ENCODE measurements around the gene PRRC2A.

PRRC2A gene

DNA sequence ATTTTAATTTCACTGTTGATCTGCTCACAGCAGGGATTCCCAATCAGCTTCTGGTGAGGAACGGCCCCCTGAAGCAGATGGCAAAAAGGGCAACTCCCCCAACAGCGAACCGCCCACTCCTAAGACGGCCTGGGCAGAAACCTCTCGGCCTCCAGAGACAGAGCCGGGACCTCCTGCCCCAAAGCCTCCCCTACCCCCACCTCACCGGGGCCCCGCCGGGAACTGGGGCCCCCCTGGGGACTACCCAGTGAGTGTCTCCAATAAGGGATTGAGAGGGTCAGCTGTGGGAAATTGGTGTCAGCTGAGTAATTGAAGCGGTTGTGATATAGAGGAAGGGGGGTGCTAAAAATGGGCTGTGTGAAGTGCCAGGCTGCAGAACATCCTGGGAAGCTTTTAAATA is 6.4 kb downstream of the PRRC2A start:
- DNase-seq (ENCODE audit: low spot score), result no peak

DNA sequence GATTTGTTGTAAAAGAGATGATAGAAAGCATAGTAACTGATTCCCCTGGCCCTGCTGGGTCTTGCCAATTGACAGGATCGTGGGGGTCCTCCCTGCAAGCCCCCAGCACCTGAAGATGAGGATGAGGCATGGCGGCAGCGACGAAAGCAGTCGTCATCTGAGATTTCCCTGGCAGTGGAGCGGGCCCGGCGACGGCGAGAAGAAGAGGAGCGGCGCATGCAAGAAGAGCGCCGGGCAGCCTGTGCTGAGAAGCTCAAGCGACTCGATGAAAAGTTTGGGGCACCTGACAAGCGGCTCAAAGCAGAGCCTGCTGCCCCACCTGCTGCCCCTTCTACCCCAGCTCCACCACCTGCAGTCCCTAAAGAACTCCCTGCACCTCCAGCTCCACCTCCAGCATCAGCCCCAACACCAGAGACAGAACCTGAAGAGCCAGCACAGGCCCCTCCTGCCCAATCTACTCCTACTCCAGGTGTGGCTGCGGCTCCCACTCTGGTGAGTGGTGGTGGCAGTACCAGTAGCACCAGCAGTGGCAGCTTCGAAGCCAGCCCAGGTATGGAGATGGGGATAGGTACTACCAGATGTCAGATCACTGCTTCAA is 7.3 kb downstream of the PRRC2A start:
- DNase-seq (ENCODE audit: low spot score), result no peak

DNA sequence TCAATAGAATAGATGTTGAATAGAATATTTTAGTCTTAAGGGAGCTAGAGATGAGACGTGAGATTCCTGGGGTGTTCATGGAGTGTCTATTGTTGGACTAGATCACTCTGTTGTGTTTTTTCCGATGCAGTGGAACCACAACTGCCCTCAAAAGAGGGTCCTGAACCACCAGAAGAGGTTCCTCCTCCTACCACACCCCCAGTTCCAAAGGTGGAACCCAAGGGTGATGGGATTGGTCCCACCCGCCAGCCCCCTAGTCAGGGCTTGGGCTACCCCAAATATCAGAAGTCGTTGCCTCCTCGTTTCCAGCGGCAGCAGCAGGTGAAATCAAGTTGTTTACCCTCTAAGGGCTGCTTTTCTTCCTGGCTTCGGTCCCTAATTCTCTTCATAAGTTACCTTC is 8.5 kb downstream of the PRRC2A start:
- no peak for DNase-seq (ENCODE audit: low spot score)

DNA sequence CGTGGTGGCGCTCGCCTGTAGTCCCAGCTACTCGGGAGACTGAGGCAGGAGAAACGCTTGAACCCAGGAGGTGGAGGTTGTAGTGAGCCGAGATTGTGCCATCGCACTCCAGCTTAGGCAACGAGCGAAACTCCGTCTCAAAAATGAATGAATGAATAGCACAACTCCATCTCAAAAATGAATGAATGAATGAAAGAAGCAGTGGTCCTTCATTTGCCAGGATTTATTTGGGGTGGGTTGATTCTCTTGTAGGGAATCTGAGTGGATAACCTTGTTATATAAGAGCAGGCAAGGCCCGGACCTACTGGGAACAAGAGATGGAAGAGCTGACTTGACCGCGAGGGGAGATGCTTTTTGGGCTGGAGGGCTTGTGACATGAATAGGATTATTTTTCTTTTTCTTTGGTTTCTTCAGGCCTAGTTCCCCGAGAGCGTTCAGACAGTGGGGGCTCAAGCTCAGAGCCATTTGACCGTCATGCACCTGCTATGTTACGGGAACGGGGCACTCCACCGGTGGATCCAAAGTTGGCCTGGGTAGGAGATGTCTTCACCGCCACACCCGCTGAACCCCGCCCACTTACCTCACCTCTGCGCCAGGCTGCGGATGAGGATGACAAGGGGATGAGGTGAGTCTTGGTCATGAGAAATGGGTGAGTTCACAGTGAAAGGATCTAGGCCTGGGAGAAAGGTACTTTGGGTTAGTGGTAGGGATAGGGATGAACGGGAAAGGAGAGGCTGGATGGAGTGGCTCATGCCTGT is 9.8 kb downstream of the PRRC2A start:
- no peak for DNase-seq (ENCODE audit: low spot score)

DNA sequence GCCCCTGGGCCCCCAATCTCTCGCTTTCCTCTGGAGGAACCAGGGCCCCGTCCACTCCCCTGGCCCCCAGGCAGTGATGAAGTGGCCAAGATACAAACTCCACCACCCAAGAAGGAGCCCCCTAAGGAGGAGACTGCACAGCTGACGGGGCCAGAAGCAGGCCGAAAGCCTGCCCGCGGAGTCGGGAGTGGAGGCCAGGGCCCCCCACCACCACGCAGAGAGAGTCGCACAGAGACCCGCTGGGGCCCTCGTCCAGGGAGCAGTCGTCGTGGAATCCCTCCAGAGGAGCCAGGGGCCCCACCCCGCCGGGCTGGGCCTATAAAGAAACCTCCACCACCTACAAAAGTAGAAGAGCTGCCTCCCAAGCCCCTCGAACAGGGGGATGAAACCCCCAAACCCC is 10.7 kb downstream of the PRRC2A start:
- DNase-seq (ENCODE audit: low spot score), result no peak

DNA sequence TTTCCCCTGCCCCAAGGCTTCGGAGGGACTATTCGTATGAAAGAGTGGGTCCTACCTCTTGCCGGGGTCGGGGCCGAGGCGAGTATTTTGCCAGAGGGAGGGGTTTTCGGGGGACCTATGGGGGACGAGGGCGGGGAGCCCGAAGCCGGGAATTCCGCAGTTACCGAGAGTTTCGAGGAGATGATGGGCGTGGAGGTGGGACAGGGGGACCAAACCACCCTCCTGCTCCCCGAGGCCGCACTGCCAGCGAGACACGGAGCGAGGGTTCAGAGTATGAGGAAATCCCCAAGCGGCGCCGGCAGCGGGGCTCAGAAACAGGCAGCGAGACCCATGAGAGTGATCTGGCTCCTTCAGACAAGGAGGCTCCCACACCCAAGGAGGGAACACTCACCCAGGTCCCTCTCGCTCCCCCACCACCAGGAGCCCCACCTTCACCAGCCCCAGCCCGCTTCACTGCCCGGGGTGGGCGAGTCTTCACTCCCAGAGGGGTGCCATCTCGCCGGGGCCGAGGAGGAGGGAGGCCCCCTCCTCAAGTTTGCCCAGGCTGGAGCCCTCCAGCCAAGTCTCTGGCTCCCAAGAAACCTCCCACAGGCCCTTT is 11.3 kb downstream of the PRRC2A start:
- peak; percentile 50 for DNase-seq (ENCODE audit: low spot score)

DNA sequence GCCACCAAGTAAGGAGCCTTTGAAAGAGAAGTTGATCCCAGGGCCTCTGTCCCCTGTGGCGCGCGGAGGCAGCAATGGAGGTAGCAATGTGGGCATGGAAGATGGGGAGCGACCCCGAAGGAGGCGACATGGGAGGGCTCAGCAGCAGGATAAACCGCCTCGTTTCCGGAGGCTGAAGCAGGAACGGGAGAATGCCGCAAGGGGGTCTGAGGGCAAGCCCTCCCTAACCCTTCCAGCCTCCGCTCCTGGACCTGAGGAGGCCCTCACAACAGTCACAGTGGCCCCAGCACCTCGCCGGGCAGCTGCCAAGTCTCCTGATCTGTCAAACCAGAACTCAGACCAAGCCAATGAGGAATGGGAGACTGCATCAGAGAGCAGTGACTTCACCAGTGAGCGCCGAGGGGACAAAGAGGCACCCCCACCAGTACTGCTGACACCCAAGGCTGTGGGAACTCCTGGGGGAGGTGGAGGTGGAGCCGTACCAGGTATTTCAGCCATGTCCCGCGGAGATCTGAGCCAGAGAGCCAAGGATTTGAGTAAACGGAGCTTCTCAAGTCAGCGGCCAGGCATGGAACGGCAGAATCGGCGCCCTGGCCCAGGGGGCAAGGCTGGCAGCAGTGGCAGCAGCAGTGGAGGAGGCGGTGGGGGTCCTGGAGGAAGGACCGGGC is 11.9 kb downstream of the PRRC2A start:
- DNase-seq (ENCODE audit: low spot score), result no peak

DNA sequence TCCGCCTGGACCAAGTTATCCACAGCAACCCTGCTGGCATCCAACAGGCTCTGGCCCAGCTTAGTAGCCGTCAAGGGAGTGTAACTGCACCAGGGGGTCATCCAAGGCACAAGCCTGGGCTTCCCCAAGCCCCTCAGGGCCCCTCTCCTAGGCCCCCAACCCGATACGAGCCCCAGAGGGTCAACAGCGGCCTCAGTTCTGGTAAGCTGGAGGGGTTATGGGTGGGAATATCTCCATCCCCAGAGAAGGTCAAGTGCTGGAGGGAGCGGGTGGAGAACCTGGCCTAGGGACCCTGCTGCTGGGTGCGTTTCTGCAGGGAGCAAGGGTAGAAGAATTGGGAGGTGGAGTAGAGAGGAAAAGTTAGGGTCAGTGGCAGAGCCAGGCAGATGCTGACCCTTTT is 12.9 kb downstream of the PRRC2A start:
- DNase-seq (ENCODE audit: low spot score), result no peak

DNA sequence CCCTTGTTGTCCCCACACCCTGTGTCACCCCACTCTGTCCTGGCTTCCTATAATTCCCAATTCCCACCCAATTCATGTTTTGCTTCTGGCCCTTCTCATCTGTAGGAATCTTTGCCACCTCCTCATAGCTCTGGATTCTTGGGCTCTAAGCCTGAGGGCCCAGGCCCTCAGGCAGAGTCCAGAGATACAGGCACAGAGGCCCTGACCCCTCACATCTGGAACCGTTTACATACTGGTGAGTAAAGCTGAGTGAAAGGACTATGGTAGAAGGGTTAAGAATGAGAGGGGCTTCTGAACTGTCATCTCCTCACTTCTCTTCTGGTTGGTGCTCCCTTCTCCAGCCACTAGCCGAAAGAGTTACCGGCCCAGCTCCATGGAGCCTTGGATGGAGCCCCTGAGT is 13.6 kb downstream of the PRRC2A start:
- no peak for DNase-seq (ENCODE audit: low spot score)

DNA sequence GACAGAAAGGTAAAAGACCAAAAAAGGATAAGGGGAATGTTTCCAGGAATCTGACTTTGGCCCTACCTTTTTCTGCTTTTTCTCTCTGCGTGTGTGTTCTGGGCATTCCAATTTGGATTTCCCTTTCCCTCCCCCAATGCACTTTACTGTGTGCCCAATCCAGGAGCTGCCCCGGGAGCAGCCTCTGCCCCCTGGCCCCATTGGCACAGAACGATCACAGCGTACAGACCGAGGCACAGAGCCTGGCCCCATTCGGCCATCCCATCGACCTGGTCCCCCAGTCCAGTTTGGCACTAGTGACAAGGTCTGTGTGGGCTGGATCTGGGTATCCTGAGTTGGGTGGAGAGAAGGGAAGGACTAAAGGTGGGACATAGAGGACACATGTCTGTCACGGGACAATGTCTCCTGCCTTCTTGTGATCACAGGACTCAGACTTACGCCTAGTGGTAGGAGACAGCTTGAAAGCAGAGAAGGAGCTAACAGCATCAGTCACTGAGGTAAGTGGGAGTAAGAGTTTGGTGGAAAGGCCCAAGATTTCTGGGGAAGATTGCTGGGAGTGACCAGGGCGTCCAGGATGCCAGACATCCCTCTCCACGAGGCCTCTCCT is 14.6 kb downstream of the PRRC2A start:
- DNase-seq (ENCODE audit: low spot score), result no peak

DNA sequence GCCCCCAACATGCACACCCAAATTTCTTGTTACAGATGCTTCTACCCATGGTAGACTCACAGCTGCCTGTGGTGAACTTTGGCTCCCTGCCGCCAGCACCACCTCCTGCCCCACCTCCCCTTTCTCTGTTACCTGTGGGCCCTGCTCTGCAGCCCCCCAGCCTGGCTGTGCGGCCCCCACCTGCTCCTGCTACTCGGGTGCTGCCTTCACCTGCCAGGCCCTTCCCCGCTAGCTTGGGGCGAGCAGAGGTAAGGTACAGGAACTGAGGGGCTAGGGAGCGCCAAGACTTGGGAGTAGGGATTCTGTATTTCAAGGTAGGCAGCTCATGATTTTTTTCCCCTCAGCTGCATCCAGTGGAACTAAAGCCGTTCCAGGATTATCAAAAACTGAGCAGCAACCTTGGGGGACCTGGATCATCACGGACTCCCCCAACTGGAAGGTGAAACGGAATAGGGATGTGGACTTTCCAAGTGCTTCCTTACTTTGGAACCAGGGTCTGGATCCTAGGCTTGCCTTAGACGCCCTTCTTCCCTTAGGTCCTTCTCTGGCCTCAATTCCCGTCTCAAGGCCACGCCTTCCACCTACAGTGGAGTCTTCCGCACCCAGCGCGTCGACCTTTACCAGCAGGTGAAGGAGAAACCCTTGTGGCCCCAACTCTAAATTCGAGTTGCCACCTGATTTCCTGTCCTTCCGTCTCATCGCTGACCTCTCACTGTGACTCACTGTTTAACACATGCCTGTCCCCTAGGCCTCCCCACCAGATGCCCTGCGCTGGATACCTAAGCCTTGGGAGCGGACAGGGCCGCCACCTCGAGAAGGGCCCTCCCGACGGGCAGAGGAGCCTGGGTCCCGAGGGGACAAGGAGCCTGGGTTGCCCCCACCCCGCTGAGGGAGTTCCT is 16.4 kb downstream of the PRRC2A start:
- DNase-seq (ENCODE audit: low spot score), result no peak

DNA sequence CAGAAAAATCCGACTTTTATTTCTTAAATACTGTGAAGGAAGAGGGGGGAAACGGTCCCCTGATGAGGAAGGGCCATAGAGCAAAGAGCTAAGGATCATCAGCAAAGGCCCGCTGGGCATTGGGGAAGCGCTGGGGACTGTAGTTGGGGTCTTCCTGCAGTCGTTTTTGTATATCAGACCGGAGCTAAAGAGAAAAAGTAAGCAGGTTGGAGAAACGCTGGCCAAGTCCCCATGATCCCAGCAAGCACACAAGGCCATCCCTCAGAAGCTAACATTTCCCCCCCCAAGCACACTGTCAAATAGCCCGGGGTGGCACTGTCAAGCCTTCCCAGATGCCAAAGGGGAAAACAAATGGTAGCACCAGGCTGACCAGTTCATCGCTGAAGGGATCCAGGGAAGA is 18.5 kb downstream of the PRRC2A start:
- no peak for DNase-seq (ENCODE audit: low spot score)

DNA sequence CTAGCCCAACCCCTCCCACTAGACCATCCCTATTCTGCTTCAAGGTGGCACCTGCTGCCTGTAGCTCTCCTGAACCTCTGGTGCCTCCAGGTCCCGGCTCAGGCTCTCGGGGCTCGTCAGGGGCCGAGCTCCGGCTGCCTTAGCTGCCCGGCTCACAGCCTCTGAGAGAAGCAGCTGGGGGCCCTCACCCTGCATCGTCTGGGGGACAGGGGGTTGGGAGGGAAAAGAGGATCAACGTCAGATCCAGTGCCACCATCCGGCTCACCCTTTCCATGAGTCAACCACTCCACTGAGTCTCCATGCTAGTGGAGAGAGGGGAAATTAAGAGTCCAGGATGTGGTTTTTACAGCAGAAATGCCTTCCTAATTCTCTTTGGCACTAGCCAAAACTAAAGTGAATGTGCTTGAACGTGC is 18.9 kb downstream of the PRRC2A start:
- no peak for DNase-seq (ENCODE audit: low spot score)

DNA sequence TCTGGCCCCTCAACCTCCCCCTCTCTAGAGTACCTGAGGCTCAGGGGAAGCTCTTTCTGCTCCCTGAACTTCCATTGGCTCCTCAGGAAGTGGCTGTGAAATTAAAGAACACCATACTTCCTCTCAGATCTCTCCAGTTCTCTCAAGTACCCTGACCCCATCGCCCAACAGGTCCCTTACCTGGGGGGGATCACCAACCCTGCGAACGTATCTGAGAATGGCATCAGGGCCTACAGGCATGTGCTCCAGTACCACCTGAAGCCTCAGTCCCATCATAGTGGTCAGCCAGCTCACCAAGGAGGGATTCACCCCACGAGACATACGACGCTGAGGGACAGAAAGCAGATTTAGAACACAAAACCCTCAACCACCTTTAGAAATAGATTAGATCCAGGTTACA is 20.1 kb downstream of the PRRC2A start:
- DNase-seq (ENCODE audit: low spot score), result no peak

DNA sequence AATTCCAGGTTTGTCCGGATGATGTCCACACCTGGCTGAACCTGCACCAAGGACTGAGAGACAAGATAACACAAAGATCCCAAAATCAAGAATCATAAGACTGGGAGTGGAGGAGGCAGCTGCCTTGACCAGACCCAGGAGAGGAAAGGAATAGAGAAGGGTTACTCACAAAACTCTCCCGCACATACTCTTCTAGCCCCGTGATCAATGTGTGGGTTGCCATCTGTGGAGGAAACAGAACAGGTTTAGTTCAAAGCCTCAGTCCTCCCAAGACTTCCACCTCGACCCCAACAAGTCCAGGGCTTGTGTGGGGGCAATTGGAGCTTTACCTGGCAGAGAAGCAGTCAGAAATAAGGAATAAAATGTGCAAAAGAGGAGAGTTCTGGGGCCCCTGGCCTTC is 20.9 kb downstream of the PRRC2A start:
- no peak for DNase-seq (ENCODE audit: low spot score)

DNA sequence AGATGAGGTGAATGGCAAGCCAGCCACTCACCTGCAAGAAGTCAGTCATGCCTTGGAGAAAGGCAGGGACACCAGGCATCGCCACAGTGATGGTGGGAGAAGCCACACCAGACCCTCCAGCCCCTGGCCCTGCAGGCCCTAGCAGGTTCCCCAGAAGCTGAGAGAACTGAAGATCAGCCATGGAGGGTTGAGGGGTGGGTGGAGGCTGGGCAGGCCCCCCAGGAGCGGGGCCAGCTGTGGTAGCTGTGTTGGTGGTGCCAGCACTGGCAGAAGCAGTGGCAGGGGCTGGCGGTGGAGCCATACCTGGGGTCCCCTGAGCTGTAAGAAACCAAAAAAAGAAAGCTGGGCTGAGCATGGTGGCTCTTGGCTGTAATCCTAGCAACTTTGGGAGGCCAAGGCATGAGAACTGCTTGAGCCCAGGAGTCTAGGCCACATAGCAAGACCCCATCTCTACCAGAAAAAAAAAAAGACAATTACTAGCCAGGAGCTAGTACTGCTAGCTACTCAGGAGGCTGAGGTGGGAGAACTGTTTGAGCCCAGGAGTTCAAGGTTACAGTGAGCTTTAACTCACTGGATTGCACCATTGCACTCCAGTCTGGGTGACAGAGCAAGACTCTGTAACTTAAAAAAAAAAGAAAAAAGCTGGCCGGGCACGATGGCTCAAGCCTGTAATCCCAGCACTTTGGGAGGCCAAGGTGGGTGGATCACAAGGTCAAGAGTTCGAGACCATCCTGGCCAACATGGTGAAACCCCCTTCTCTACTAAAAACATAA is 22.5 kb downstream of the PRRC2A start:
- DNase-seq (ENCODE audit: low spot score), result no peak

DNA sequence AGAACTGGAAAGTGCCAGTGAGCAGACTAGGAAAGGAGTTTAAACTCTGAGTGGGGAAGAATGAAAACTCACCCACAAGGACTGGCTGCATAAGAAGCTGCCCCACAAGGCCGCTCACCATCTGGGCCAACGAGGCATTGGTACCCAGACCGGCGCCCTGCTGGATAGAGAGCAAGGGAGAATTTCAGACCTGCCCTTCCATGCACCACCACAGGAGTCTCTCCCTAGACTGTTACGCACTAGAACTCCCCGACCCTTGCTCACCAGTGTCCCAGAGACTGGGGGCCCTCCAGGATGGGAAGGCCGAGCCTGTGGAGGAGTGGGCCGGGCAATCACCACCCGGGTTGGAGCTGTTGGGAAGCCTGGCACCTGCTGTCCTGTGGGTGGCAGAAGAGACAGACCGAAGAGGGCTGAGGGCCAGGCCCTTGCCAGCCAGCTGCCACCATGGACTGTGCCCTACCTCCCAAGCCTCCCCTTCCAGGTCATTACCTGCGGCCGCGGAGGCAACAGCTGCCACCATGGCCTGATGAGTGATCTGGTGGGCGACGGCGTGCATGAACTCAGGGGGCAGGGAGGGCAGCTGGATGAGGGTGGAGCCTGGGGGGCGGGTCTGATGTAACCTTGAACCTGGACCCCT is 23.4 kb downstream of the PRRC2A start:
- DNase-seq (ENCODE audit: low spot score), result no peak

DNA sequence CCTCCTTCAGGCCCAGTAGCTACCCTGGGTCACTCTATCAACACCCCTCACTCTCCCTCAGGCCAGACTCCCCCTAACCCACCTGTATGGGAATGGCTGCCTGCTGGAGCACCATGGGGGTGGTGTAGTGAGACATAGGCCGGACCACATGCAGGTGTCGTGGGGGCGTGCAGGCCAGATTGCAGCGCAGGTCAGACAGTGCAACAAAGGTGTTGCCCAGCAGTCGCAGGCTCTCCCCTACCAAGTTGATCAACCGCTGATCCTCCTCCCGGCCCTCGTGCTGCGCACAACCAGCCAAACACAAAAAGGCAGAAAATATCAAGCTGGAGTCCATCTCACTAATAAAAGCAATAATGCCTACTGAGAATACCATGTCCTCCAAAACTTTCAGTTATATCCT is 24.8 kb downstream of the PRRC2A start:
- DNase-seq (ENCODE audit: low spot score), result no peak

DNA sequence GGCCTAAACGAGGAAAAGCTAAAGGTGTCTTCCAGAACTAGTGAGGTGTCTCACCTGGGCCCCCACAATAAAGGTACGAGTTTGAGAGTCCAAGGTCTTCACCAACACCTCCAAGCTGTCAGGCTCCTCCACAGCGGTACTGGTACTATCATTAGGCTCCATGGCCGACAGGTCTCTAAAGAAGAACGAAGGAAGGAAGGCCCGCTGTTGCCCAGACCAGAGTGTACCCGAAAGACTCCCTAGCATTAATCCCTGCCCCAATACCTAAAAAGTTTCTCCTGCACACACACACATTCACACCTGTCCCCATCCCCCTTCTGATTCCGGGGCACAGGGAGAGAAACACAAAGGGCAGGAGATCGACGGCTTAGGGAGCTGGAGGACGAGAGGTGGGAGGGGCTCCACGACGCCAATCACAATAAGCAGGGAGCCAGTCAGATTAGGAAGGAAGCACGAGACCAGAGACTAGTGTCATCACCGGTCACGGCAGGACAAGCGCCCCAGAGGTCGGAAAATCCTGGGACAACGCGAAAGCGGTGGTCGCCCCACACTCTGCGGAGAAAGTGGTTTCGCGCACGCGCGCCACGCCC is 31.2 kb downstream of the PRRC2A start:
- peak; percentile 89 for DNase-seq (ENCODE audit: low spot score)

Data from RKO (cell line).